MG63 (cell line): ENCODE measurements around the gene TBC1D8. TPM values are rescaled to one million over a fixed set of nuclear protein-coding genes. Genes with fewer than 3 reads are reported as not detected.

Experiments
- DNase-seq: peaks from one replicate; pipeline ENCODE4 v3.0.0-alpha.2; 2020
- H3K27me3 ChIP-seq: fragments of 250-450 bp; sonication (Bioruptor Pico); 2 replicates; pipeline ENCODE4 v1.5.1; 2020; ENCODE audit warnings: mild to moderate bottlenecking, moderate library complexity
- H3K36me3 ChIP-seq: fragments of 250-450 bp; sonication (Bioruptor Pico); 2 replicates; pipeline ENCODE4 v1.5.1; 2020; ENCODE audit warnings: mild to moderate bottlenecking, moderate library complexity
- H3K4me3 ChIP-seq: fragments of 250-450 bp; sonication (Bioruptor Pico); 2 replicates; pipeline ENCODE4 v1.5.1; 2020; ENCODE audit warnings: mild to moderate bottlenecking, moderate library complexity
- H3K9me3 ChIP-seq: fragments of 250-450 bp; sonication (Bioruptor Pico); 2 replicates; pipeline ENCODE4 v1.5.1; 2020; ENCODE audit warnings: mild to moderate bottlenecking, moderate library complexity
- total RNA-seq: library from RNA; depleted of rRNA; stranded (reverse); fragments of >200 nt; shearing (Covaris generic); gene quantifications from 2 replicates; pipeline ENCODE4 v1.2.3, GENCODE V29; 2014; ENCODE audit warnings: low replicate concordance

TBC1D8 gene
- total RNA-seq, 1 experiment from 2014 or later = 15.5 TPM

GRCh38 chr2:101012706-101013181, 138.4 kb downstream of the TBC1D8 start:
- Histone ChIP-seq H3K36me3 (peaks cover 63% of the 10 kb centered on the region), H3K9me3 (no peaks in the 10 kb centered on the region), H3K4me3 (no peak overlapping the region), H3K27me3 (no peaks in the 10 kb centered on the region)
- no peak for DNase-seq

- H3K4me3 ChIP-seq = no peak overlapping the region
- H3K36me3 ChIP-seq = peaks cover 64% of the 10 kb centered on the region
- no peak for DNase-seq
- H3K27me3 ChIP-seq = no peaks in the 10 kb centered on the region
- no peaks in the 10 kb centered on the region for H3K9me3 ChIP-seq
Measured at GRCh38 chr2:101012054-101012705, 139.0 kb downstream of the TBC1D8 start.

- no peaks in the 10 kb centered on the region for H3K27me3 ChIP-seq
- no peak overlapping the region for H3K4me3 ChIP-seq
- H3K36me3 ChIP-seq = peaks cover 73% of the 10 kb centered on the region
- no peak for DNase-seq
- H3K9me3 ChIP-seq = no peaks in the 10 kb centered on the region
Measured at GRCh38 chr2:101011152-101011551, 140.0 kb downstream of the TBC1D8 start.

GRCh38 chr2:101007415-101008345, 143.5 kb downstream of the TBC1D8 start:
- Histone ChIP-seq H3K9me3 (no peaks in the 10 kb centered on the region), H3K36me3 (peaks cover 82% of the 10 kb centered on the region), H3K4me3 (no peak overlapping the region), H3K27me3 (no peaks in the 10 kb centered on the region)
- no peak for DNase-seq

GRCh38 chr2:101006065-101006715, 145.0 kb downstream of the TBC1D8 start:
- Histone ChIP-seq H3K4me3 (no peak overlapping the region), H3K27me3 (no peaks in the 10 kb centered on the region), H3K9me3 (no peaks in the 10 kb centered on the region), H3K36me3 (peaks cover 81% of the 10 kb centered on the region)
- DNase-seq = no peak

GRCh38 chr2:101004620-101005325, 146.4 kb downstream of the TBC1D8 start:
- Histone ChIP-seq H3K9me3 (no peaks in the 10 kb centered on the region), H3K36me3 (peaks cover 71% of the 10 kb centered on the region), H3K4me3 (peak overlapping the region; percentile 95), H3K27me3 (no peaks in the 10 kb centered on the region)
- no peak for DNase-seq

- no peak for DNase-seq
- peak overlapping the region; percentile 95 for H3K4me3 ChIP-seq
- H3K9me3 ChIP-seq = no peaks in the 10 kb centered on the region
- peaks cover 61% of the 10 kb centered on the region for H3K36me3 ChIP-seq
- H3K27me3 ChIP-seq = no peaks in the 10 kb centered on the region
Measured at GRCh38 chr2:101003278-101003775, 147.9 kb downstream of the TBC1D8 start.

- DNase-seq = peak; percentile 23
- Histone ChIP-seq H3K4me3 (peak overlapping the region; percentile 95), H3K36me3 (peaks cover 55% of the 10 kb centered on the region), H3K27me3 (no peaks in the 10 kb centered on the region), H3K9me3 (no peaks in the 10 kb centered on the region)
Measured at GRCh38 chr2:101002562-101003277, 148.5 kb downstream of the TBC1D8 start.

- Histone ChIP-seq H3K9me3 (no peaks in the 10 kb centered on the region), H3K27me3 (no peaks in the 10 kb centered on the region), H3K36me3 (peaks cover 47% of the 10 kb centered on the region), H3K4me3 (peak within 1 kb of the TSS; percentile 95)
- peak; percentile 98 for DNase-seq
Measured at GRCh38 chr2:101001691-101002561, 149.3 kb downstream of the TBC1D8 start, which contains the start of gene RPL31. Gene RPL31, plus strand, starts transcription at chr2:101002289. Its CDS starts 413 bp downstream, at chr2:101002702.

- Histone ChIP-seq H3K27me3 (no peaks in the 10 kb centered on the region), H3K4me3 (no peak overlapping the region), H3K9me3 (no peaks in the 10 kb centered on the region), H3K36me3 (peaks cover 27% of the 10 kb centered on the region)
- DNase-seq = no peak
Measured at GRCh38 chr2:100999995-101000394, 151.2 kb downstream of the TBC1D8 start.

GRCh38 chr2:100998235-100998573, 153.0 kb downstream of the TBC1D8 start:
- no peak for DNase-seq
- Histone ChIP-seq H3K9me3 (no peaks in the 10 kb centered on the region), H3K36me3 (peaks cover 10% of the 10 kb centered on the region), H3K4me3 (no peak overlapping the region), H3K27me3 (no peaks in the 10 kb centered on the region)

GRCh38 chr2:100997509-100998234, 153.5 kb downstream of the TBC1D8 start:
- no peak for DNase-seq
- Histone ChIP-seq H3K36me3 (peaks cover 4% of the 10 kb centered on the region), H3K9me3 (no peaks in the 10 kb centered on the region), H3K27me3 (no peaks in the 10 kb centered on the region), H3K4me3 (no peak overlapping the region)

GRCh38 chr2:100995309-100996075, 155.7 kb downstream of the TBC1D8 start:
- DNase-seq = no peak
- no peaks in the 10 kb centered on the region for H3K27me3 ChIP-seq
- no peaks in the 10 kb centered on the region for H3K9me3 ChIP-seq
- H3K4me3 ChIP-seq = no peak overlapping the region
- no peaks in the 10 kb centered on the region for H3K36me3 ChIP-seq

- Histone ChIP-seq H3K27me3 (no peaks in the 10 kb centered on the region), H3K9me3 (no peaks in the 10 kb centered on the region), H3K36me3 (no peaks in the 10 kb centered on the region), H3K4me3 (no peak overlapping the region)
- no peak for DNase-seq
Measured at GRCh38 chr2:100993294-100993693, 157.9 kb downstream of the TBC1D8 start.
